NCI-H526 treated with DMSO at 0.1 percent for 48 hours (cell line): ENCODE results near the gene ZPR1.
"Not testable (repeated sequence)": the region's sequence is repeated elsewhere in the genome, so short reads cannot be mapped to it uniquely, and the experiment has no call there.

ENCODE experiments used
- DNase-seq: peaks from one replicate; lab custom pipeline; 2025; lab: John Stamatoyannopoulos, UW

The ZPR1 gene

GRCh38 chr11:116792144-116792868 lies 4.5 kb upstream of the ZPR1 start:
- no peak for DNase-seq

DNA sequence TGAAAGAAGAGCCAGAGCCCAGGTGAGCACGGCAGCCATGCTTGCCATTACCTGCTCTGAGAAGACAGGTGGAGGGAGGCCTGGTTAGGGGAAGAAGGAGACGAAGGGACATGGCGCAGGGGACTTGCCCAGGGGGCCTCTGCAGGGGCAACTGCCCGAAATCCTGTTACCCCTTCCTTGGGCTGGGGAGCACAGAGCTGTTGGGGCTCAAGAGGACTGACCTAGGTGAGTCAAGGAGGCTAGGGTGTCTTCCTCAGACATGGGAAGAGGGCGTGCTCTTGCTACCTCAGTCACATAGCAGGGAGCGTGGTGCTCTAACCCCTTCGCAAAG lies 4.0 kb upstream of the ZPR1 start, which contains the start of gene APOA5:
Gene APOA5, minus strand, starts transcription at position 67 of the 331 bp plus-strand sequence. Its CDS starts 19 bp downstream, at position 48.
- no peak for DNase-seq

- DNase-seq: peak; percentile 69
These were observed 3.4 kb upstream of the ZPR1 start for GRCh38 chr11:116791002-116791812.

GRCh38 chr11:116790167-116791001 lies 2.6 kb upstream of the ZPR1 start:
- no peak for DNase-seq

DNA sequence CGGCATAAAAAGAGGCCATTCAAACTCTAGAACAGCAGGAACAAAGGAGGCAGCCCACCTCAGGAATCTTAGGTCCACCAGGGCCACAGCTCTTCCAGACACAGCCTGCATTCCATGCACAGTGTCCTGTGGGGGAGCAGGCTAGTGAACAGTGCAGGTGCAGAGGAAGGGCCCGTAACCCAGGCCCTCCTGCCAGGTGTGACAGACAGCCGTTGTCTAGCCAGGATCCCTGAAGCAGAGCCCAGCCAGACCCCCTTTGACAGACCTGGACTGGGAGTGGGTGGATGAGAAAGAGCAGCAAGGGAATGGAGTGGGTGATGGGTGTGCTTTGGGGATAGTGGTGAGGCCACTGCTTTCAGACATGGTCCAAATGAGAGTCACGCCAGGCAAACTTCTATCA lies 1.2 kb upstream of the ZPR1 start:
- DNase-seq: no peak

DNA sequence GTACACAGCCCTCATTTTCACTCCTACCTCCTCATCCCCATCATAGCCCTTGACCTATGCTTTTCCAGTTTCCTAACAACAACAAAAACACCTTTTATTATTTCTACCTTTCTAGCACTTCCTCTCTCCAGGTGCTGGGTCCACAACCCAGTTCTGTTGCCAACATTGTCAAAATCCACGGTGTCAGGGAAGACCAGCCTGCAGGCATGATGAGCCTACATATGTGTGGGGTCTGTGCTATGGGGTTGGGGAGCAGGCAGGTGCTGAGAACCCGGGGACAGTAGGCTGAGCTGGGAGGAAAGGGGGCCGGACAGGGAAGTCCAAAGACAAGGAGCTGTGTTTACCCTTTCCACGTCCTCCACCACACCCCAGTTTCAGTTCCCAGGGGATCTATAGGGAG lies 711 bp upstream of the ZPR1 start:
- no peak for DNase-seq

DNA sequence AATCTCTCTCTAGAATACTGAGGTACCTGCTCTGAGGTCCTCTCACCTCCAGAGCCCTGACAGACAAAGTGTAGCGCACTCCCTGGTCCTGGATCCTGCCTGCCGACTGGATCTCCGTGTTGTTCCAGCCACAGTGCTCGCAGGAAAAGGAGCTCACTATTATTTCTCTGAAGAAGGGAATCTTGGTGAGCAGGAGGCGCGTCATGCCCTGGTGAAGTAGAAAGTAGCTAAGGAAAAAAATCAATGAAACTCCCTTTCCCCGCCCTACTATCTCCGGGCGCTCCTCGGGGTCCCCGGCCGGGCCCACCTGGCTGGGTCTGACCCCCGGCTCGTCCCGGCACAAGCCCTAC lies 412 bp downstream of the ZPR1 start:
- no peak for DNase-seq

- DNase-seq: no peak
These were observed 857 bp downstream of the ZPR1 start for GRCh38 chr11:116786966-116787365.

DNA sequence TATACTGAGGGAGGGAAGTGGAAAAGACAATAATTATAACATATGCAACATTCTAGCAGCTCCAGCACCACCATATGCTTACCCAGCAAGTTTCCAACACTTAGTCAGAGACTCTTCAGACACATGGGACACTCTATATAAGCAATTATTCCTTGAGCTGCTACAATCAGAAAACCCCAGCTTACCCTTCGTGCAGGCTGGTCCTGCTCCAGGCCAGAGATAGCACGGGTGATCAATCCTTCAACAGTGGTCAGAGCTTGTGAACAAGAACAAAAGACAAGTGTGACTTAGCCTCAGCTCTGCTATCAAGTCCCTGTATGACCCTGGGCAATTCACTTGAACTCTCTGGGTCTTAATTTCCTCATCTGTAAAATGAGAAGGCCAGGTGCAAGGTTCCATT lies 1.5 kb downstream of the ZPR1 start:
- no peak for DNase-seq

DNA sequence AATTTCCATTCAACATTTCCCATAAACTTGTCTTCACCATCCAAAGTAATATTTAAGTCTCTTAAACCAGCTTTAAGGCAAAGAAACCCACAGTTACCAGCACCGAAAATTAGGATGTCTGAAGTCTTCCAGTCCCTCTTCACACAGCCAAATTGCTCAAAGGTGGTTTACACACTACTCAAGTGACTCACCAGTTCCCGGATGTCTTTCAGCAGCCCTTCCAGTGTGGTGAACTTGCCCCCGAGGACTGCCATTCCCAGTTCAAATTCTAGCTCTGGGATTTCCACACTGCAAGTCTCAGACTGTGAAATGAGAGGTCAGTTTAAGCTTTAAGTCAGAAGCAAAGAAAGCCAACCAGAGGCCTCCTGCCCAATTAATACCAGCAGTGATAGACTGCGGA lies 5.1 kb downstream of the ZPR1 start:
- DNase-seq: no peak

DNA sequence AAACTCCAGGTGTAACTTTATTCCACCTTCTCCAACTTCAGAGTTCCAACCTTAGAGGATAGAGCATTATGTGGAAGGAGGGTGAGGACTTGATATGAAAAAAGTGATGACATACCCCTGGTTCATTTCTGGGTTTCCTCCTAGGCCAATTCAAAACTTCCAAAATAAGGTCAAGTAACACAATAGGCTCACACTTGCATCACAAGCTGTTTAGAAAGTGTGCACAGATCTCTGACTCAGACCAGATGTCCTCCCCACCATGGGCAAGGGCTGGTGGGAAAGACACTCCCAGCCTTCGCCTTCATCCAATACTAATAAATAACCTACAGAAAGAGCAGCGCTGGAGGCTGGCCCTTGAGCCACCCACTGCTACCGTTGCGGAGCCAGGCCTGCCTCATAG lies 9.3 kb downstream of the ZPR1 start:
- DNase-seq: no peak

DNA sequence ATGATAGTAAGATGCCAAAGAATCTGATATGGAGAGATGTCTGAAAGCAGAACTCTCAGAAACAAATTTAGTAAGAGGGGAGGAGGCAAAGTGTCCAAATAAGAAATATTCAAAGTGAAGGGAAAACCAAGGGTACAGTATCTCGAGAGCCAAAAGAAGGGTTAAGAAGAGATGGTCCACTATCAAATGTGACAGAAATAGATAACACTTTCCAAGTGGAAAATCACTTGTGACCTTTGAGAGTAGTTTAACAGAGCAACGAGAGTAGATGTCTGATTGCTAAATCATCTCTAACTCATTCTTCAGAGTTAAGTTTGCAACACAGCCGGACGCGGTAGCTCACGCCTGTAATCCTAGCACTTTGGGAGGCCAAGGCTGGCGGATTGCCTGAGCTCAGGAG lies 10.8 kb downstream of the ZPR1 start:
- no peak for DNase-seq

GRCh38 chr11:116776522-116776984 lies 11.3 kb downstream of the ZPR1 start:
- DNase-seq: no peak

- no peak for DNase-seq
These were observed 11.8 kb downstream of the ZPR1 start for GRCh38 chr11:116775975-116776374.

DNA sequence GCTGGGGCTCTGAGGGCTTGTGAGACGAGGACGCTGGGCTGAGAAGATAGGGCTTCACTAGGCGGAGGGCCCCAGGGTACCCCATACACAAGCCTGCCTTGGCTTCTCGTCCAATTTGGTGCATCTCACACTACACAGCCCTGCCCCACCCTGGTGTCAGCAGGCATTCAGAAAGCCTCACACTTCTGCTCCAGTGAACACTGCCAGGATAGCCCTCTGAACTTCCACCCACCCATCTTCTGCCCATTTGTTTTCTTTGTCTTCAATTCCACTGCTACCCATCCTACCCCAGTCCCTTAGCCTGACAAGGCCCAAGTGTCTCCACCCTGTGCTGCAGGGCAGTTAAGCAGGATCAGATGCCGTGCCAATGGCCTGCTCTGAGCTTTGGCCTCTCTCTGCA lies 13.2 kb downstream of the ZPR1 start:
- no peak for DNase-seq

DNA sequence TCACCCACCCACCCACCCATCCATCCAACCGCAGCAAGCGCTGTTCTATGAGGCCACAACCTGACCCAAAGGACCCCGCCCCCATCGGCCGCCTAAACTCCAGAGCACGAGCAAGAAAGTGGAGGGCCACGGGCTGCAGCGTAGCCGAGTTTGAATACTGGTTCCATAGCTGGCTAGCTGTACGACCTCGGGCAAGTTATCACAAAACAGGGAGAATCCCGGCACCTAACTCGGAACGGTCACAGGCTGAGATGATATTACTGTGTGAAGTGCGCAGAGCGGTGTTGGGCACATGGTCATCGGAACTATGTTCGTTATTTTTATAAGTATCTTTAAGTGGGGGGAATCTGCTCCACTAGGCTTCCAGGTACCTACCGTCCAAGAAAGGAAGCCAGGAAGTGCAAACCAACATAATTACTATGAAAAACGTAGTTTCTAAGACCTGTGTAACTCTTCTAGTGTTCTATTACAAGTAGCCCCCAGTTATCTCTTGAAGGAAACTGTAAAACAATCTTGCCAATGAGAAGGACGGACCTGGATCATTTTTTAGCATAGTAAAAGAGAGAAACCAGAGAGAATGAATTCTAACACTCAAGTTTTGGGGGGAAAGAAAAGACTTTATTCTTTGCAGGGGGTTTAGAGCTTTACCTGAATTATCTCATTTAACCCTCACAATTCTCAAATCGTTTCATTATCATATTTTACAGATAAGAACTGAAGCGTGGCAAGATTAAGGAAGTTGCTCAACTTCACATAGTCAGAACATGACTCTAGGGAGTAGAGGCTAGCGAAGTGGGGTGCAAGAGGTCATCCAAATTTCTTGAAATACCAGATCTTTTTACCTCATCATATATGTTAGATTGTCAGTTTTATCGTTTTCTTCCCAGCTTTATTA lies 14.4 kb downstream of the ZPR1 start:
- DNase-seq: peak; percentile 97

DNA sequence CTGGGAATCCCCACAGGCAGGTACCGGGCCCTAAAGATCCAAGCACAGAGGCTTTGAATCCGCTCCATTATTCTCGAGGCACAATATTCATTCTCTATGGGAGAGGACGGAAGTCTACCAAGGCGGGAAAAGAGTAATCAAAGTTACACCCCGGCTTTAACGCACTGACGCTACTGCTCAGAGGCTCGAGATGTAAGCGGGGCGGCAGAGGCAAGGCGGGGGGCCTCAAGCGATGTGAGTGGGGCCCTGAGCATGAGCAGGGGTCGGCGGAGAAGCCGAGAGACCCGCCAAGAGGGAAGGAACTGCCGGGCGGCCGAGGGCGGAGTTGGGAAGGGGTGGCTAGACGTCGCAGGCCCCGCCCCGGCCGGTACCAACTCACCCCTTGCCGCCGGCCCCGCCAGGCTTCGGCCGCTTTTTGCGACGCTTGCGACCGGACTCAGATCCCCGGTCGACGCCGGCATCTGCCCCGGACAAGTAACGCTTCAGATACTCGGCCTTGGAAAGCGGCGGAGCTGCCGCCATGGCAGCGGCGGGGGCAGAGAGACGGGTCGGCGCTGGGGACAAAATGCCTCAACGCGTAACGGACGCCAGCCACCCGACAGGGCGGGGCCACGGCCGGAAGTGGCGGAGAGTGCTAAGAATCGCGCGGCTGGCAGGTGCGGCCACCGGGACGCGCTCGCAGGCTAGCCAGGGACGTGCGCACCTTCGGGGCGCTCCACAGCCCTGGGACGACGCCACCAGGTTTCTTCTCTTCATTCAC lies 15.2 kb downstream of the ZPR1 start, which contains the start of gene BUD13:
Gene BUD13, minus strand, starts transcription at position 545 of the 760 bp plus-strand sequence. Its CDS starts 23 bp downstream, at position 522.
- peak; percentile 97 for DNase-seq

DNA sequence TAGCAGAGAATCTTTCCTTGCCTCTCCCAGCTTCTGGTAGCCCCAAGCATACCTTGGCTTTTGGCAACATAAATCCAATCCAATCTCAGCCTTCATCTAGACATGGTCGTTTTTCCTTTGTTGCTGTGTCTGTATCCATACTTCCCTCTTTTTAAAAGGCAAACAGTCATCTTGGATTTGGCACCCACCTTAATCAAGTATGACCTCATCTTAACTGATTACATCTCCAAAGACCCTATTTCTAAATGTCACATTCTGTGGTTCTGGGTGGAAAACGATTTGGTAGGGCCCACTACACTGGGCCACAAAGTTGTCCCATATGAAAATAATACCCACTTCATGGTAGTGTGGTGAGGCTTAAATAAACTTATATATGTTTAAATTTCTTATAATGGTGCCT lies 15.9 kb downstream of the ZPR1 start:
- DNase-seq: no peak

DNA sequence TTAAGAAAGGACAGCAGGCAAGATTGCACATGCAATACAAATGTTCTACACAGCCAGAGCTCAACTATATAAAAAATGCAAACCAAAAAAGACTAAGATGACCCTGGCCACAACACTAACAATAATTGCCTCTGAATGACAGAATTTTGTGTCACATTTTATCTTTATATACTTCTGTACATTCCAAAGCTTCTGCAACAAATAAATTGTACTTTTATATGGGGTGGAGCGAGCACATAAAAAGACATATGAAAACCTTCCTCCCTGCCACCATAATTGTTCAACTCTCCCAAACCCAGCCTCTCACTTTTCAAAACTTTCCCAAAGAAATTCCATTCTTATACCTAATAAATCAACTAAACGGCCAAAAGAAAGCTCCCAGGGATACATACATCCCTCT lies 25.7 kb downstream of the ZPR1 start:
- no peak for DNase-seq

DNA sequence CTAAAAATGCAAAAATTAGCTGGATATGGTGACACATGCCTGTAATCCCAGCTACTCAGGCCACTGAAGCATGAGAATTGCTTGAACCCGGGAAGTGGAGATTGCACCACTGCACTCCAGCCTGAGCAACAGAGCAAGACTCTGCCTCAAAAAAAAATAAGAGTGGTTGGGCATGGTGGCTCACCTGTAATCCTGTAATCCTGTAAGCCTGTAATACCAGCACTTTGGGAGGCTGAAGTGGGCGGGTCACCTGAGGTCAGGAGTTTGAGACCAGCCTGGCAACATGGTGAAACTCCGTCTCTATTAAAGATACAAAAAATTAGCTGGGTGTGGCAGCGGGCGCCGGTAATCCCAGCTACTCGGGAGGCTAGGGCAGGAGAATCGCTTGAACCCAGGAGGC lies 31.8 kb downstream of the ZPR1 start:
- DNase-seq: not testable (repeated sequence)
